ENCODE data around the gene CBX2.

Gene CBX2

DNA sequence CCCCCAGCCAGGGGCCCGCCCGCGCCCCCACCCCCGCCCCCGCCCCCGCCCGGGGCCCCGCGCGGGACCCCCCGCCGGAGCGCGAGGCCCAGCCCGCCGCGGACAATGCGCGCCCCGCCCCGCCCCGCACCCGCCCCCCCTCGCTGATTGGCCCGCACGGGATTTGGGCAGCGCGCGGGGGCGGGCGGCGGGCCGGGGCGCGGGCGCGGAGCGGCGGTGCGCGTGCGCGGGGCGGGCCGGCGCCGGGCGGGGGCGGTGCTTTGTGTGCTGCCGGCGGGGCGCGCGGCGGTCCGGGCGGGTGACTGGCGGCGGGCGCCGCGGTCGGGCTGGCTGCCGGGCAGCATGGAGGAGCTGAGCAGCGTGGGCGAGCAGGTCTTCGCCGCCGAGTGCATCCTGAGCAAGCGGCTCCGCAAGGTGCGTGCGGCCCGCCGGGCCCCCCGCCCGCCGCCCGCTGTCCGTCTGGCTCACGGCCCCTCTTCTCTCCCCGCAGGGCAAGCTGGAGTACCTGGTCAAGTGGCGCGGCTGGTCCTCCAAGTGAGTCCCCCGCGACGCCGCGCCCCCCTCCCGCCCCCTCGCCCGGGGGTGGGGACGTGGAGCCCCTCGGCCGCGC lies at the start of gene CBX2:
Gene CBX2, plus strand, starts transcription at position 255 of the 610 bp plus-strand sequence. Its CDS starts 88 bp downstream, at position 343.
- no peak for DNase-seq (ENCODE audit: low read depth, low spot score)

- DNase-seq (ENCODE audit: low read depth, low spot score), result peak; percentile 82
Measured at GRCh38 chr17:79728169-79728907, 49.6 kb upstream of the CBX2 start.

GRCh38 chr17:79728908-79729471 lies 49.0 kb upstream of the CBX2 start:
- DNase-seq (ENCODE audit: low read depth, low spot score), result no peak

DNA sequence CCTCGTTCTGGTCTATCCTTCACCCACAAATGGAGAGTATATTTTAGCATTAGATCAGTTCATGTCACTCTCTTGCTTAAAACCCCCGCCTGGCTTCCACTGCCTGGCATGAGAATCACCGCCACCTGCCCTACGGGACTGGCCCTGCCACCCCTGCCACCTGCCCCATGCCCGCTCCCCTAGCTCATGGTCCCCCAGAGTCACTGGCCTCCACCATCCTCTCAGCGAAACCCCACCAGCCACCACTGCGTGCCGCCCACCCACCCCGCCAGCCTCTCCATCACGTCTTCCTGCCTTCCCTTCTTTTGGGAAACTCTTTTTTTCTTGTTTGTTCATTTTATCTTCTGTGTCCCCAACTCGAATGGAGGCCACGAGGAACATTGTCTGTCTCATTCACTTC lies 48.2 kb upstream of the CBX2 start:
- DNase-seq (ENCODE audit: low read depth, low spot score), result no peak

GRCh38 chr17:79730437-79730768 lies 47.5 kb upstream of the CBX2 start:
- DNase-seq (ENCODE audit: low read depth, low spot score), result no peak

DNA sequence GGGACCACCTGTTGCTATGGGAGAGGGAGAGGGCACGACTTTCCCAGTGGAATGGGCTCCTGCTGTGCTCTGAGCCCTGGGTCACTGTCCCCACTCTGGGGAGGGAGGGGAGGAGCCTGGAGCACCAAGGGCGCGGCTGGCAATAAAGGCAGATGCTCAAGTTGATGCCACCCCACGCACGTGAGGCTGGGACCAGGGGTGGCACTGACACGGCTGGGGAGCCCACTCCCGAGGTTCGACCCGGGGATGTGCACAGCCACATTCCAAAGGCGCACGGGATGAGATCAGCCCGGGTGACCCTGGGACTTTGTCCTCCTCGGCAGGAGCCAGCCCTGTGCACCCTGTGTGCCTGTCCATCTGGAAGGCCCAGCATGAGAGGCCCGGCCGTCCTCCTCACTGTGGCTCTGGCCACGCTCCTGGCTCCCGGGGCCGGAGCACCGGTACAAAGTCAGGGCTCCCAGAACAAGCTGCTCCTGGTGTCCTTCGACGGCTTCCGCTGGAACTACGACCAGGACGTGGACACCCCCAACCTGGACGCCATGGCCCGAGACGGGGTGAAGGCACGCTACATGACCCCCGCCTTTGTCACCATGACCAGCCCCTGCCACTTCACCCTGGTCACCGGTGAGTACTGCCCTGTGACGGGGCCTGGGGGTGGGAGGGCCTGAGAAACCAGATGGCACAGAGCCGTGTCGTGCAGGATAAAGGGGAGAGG lies 47.0 kb upstream of the CBX2 start, which contains the start of gene ENPP7:
Gene ENPP7, plus strand, starts transcription at position 175 of the 715 bp plus-strand sequence. Its CDS starts 197 bp downstream, at position 372.
- DNase-seq (ENCODE audit: low read depth, low spot score), result no peak

- no peak for DNase-seq (ENCODE audit: low read depth, low spot score)
Measured at GRCh38 chr17:79732254-79732653, 45.7 kb upstream of the CBX2 start.

DNA sequence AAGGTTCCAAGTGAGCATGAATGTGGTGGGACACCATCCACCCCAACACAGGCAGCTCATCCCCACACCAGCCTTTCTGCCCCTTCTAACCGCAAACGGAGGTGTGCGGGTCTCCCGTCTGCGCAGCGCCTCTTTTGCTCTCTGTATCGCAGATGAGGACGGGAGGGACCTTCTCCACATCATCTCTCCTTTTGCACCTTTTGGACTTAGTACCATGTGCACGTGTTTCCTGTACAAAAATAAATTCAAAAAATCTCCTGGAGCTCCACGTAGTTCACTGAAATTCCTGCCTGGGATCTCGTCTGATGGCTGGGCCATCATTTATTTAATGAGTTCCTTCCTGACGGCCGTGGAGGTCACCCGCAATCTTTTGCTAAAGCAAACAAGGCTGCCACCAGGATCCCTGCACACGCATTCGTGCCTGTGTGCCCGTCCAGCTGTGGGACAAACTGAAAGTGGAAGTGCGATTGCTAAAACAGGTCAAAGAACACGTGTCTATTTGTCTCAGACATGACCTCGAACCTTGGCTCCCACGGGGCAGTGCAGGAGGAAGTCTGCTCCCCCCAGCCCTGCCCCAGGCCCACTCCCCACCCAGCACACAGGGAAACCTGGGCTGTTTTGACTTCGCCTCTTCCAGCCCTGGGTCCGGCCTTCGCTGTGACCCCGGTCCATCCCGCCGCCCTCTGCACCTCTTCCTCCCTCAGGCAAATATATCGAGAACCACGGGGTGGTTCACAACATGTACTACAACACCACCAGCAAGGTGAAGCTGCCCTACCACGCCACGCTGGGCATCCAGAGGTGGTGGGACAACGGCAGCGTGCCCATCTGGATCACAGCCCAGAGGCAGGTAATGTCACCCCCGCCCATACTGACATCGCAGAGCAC lies 44.9 kb upstream of the CBX2 start:
- no peak for DNase-seq (ENCODE audit: low read depth, low spot score)

GRCh38 chr17:79733692-79734070 lies 44.3 kb upstream of the CBX2 start:
- DNase-seq (ENCODE audit: low read depth, low spot score), result no peak

- no peak for DNase-seq (ENCODE audit: low read depth, low spot score)
Measured at GRCh38 chr17:79735096-79735495, 42.9 kb upstream of the CBX2 start.

DNA sequence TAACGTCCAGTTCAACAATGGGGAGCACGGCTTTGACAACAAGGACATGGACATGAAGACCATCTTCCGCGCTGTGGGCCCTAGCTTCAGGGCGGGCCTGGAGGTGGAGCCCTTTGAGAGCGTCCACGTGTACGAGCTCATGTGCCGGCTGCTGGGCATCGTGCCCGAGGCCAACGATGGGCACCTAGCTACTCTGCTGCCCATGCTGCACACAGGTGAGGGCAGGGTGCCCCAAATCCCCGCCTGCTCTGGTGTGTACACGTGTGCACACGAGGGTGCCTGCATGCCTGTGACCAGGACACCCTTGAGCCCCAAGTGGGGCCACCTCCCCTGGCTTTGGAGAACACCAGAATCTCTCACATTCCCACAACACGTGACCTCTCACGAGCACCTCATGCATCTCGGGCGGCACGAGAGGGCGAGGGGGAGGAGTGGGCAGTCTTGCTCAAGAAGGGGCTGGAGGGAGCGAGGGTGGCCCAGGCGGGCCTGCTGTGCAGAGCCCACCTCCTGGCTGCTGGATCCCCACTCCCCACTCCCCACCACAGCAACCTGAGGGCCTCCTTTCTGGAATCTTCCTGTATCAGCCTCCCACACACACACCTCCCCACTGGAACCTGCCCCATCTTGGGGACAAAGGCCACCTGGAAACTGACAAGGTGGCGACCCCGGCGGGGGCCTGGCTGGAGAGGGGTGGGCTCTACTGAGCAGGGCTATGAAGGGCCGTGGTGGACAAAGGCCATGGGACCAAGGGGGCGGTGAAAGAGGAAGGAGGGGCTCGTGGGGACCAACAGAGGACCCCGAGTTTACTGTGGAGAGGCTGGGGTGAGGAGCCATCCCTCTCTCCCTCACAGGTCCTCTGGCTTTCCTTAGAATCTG lies 40.7 kb upstream of the CBX2 start:
- no peak for DNase-seq (ENCODE audit: low read depth, low spot score)

- no peak for DNase-seq (ENCODE audit: low read depth, low spot score)
Measured at GRCh38 chr17:79737922-79738578, 39.9 kb upstream of the CBX2 start.

GRCh38 chr17:79738643-79739042 lies 39.3 kb upstream of the CBX2 start:
- no peak for DNase-seq (ENCODE audit: low read depth, low spot score)

DNA sequence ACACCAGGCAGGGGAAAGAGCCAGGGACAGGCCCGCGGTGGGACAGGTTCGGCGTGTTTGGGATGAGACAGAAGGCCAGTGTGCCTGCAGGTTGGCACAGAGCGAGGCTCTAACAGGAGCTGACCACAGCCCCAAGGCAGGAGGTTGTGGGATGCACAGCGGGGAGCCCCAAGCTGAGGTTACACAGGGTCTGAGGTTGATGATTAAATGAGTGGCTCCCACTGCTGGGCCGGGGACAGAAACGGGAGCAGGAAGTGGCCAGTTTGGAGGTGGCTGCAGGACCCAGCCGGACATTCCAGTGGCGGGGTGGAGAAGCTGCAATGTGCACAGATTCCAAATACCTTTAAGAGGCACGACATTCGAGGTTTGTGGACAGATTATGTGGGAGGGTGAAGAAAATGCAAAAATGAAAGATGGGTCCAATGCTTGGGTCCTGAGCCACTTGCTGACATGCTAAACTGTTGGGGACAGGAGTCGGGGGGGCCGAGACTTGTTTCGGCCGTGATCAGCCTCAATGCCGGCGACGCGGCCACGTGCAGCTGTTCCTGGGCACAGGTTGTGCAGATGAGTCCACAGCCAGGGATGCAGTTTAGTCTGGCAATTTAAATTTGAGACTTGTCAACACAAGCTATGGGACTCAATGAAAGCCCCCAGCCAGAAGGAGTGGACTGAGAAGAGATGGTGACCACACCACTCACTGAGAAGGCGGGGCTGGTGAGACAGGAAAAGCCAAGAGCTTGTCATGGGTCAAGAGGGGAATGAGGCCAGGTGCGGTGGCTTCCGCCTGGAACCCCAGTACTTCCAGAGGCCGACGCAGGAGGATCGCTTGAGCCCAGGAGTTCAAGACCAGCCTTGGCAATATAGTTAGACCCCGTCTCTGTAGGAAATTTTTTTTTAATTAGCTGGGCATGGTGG lies 38.5 kb upstream of the CBX2 start:
- DNase-seq (ENCODE audit: low read depth, low spot score), result no peak

GRCh38 chr17:79740413-79740812 lies 37.5 kb upstream of the CBX2 start:
- no peak for DNase-seq (ENCODE audit: low read depth, low spot score)

DNA sequence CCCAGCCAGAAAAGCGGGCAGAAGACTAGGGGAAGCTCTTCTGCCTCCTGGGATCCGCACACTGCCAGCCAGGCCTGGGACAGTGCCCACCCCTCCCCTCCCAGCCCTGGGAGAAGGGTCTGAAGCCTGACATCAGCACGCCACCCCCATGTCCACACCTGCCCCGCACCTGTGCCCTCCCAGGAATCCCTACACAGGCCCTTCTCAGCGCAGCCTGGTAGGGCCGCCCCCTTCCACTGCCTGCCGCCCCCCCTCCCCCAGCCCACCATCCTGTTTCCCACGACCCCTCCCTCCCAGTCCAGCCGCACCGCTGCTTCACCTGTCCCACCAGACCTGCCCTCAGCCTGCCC lies 36.6 kb upstream of the CBX2 start:
- no peak for DNase-seq (ENCODE audit: low read depth, low spot score)

DNA sequence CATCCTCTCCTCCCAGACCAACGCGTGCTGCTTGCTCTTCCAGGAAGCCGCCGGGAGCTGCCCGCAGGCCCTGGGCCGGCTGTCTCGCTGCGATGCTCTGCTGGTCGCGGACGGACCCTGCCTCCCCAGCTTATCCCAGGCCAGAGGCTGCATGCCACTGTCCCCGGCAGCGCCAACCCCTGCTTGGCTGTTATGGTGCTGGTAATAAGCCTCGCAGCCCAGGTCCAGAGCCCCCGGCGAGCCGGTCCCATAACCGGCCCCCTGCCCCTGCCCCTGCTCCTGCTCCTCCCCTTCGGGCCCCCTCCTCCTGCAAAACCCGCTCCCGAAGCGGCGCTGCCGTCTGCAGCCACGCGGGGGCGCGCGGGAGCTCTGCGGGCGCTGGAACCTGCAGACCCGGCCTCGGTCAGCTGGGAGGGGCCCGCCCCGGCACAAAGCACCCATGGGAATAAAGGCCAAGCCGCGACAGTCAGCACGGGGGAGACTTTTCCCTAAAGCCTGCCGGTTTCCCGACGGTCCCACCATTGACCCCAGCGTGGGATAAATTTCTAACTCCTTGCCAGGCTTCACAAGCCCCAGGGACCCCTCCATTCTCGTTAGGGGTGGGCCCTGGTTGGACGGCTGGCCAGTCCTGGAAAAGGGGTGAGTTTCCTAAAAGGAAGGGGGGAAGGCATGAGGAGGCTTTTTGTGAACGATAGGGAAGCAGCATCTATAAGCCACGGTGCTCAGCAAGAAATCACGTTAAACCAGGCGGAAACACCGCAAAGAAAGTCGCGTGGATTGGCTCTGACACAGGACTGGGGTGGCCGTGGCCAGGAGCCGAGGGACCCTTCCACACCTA lies 36.0 kb upstream of the CBX2 start:
- no peak for DNase-seq (ENCODE audit: low read depth, low spot score)

GRCh38 chr17:79742589-79742918 lies 35.4 kb upstream of the CBX2 start:
- no peak for DNase-seq (ENCODE audit: low read depth, low spot score)
